ENCODE measurements around the gene FRMD1.
A peak's percentile ranks its signal among the peaks of the same experiment; 100 is the strongest.

FRMD1 gene

DNA sequence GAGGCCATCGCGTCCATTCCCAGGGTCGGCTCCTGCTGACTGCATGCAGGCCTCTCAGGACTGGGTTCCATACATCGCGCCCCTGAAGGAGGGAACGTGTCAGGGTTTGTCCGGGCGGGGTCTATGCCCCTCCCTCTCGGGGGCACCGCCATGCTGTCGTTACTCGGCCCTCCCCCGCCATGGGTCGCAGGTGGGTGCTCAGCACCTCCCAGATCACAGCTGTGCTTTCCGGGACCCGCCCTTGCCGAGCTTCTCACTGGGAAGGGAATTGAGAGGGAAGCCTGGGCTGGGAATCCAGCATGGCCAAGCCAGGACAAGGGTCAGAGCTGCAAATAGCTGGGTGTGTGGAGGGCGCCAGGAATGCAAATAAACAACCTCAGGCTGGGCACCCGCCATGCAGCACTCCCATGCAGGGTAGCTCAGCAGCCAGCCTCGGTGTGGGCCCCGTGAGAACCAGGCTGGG lies at the start of gene FRMD1:
Gene FRMD1, minus strand, starts transcription at position 270 of the 463 bp plus-strand sequence. Its CDS starts 118 bp downstream, at position 152.
- FAIRE-seq: no peak
- no peak for DNase-seq (ENCODE audit: low spot score)

DNA sequence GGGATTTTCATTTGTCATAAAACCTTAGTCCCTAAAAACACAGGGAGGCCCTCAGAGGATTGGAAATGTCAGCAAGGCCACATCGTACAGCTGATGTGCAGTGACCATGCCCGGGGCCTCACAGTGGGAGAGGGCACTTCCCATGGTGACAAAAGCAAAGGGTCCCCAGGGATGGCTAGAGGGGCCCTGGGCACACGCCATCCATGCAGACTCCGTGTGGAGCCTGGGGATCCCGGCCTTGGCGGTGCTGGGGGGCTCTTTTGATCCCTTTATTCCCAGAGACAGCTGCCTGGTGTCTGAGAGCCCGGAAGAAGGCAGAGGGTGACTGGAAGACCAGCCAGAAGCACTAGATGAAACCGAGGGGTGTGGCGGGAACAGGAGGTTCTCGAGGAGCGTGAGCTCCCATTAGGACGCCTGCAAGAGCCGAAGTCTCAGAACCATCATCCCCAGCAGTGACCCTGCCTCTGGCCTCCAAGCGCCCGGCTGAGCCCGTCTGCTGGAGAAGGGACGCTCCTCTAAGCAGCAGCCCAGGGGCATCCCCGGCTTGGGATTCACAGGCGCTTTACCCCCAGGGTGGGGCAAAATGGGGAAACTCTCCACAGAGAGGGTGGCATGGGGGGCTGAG lies 49.1 kb upstream of the FRMD1 start:
- DNase-seq (ENCODE audit: low spot score) (no peak), FAIRE-seq (no peak)

DNA sequence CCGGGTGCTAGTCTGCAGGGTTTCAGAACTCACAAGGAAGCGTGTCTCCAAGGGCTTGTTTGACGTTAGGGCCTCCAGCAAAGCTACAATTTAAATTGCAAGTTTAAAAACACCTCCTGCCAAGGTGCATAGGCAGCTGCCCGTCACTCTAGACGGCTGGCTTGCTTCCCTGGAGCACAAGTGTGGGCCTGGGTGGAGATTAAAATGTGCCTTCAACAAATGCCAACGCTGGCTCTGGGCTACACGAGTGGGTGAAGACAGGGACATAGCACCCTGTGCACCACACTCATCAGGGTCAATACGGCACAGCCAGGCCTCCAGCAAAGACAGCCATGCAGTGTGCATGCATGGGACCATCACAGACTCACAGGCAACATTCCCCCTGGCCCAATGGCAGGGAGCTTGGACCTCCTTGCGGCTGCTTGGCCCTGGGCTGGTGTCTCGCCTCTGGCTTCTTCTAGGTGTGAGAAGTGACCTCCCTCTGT lies 48.4 kb upstream of the FRMD1 start:
- DNase-seq (ENCODE audit: low spot score) (no peak), FAIRE-seq (no peak)

DNA sequence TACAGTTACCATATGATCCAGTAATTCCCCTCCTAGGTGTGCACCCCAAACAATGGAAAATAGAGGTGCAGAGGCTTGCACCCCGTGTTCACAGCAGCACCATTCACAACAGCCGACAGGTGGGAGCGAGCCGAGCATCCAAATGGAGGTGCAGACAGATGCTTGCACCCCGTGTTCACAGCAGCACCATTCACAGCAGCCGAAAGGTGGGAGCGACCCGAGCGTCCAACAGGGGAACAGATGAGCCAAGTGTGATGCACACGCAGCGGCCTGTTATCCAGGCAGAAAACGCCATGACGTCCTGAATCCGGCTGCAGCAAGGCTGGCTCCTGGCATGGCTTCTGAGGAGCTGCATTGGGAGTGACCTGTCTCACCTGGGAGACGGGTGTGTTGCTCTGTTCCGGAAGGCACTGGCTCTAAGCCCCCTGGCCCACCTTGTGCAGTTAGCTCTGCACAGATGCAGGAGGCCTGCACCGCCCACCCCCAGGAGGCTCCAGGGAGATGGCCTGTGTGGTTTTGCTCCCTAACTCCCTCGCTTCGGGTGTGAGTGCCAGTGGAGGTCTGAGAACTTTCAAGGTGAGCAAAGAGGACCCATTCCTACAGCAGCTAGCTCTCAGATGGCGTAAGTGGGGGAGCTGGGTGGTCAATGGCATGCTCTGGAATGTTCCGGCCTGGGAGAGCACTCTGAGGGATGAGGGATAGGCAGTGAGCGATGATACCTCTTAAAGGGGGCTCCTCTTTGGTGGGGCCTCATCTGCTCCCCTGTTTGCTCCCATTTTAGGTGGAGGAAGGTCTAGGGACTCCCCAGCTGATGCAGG lies 47.8 kb upstream of the FRMD1 start:
- DNase-seq (ENCODE audit: low spot score) (no peak), FAIRE-seq (no peak)

DNA sequence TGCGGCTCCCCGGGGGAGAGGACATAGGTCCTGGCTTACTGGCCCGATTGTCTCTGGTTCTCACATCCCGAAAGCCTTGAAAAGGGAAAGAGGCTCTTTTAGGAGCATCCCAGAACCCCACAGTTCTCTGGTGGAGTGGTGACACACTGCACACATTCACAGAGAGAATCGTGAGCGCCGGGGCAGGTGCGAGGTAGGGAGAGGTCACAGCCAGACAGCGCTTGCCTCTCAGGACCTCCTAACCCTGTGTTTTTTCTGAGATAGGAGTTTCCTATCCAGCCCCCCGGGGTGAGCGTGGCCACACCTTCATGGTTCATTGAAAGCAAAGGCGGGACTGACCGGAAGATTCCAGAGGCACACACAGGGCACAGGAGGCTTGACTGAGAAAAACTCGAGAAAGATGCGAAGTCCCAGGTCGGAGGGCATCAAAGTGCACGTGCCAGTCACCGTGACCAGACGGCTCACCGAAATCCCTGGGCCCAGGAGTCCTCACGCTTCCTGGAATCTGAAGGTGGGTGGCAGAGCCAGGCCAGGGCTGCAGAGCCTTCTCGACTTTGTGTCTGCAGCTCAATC lies 46.5 kb upstream of the FRMD1 start:
- DNase-seq (ENCODE audit: low spot score): no peak
- no peak for FAIRE-seq

DNA sequence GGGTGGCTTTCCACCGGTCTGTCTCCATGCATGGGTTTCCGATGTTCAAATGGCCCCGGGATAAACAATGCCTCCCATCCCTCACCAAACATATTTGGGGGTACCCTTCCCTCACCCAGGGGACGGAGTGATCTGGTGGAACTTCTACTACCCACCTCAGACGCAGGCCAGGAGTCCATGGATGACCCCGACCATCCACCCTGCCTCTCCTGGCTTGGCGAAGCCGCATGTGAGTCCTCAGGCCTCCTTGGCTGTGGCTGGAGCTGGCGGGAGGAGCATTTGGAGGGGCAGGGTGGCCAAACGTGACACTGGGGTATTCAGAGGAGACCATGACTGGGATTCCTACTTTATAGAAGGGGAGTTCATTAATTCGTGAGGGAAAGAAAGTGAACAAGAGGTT lies 45.9 kb upstream of the FRMD1 start:
- FAIRE-seq: no peak

DNA sequence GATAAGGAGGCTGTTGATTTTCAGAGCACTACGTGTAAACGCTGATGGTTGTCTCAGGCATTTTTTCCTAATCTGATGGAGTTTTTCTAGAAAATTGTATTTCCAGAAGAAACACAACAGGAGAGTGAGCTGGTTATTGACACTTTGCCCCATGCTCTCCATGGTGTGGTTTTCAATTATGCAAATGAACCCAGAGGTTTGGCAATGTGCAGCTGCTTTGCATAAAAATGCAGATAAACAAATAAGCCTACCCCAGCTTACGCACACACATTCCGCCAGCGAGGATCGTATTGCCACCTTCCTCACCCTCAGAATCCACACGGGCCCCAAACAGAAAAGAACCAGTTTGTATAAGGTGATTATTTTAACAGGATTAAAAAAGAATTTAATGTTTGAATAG lies 45.1 kb upstream of the FRMD1 start:
- FAIRE-seq (no peak), DNase-seq (ENCODE audit: low spot score) (no peak)

More for the DNA sequence above, 45.9 kb upstream of the FRMD1 start:
- no peak for DNase-seq (ENCODE audit: low spot score)

DNA sequence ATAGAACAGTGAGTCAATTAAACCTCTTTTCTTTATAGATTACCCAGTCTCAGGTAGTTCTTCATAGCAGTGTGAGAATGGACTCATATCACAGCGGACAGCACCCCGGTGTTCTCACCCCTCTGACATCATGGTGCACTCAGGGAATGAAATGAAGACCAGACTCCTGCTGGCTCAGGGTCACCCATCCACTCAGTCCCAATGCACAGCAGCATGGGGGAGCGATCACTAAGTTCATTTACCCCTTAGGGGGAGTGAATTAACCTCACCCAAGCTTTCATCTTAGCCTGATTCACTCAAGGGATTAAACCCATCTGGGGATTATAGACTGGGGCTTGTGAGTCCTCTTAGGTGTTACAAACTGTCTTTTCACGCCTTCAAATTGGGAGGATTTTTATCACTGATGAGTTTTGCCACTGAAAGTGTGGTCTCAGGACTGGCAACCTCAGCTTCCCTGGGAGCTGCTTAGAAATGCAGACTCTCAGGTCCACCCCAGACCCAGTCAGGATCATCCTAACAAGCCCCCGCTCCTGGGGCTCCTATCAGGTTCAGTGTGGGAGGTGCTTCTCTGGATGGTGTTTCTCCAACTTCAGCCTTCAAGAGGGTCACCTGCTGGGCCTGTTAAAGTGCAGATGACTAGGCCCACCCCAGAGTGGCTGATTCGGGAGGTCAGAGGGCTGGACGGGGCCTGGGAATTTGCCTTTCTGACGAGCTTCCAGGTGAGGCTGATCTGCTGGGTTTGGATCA lies 44.3 kb upstream of the FRMD1 start:
- FAIRE-seq (no peak), DNase-seq (ENCODE audit: low spot score) (no peak)

DNA sequence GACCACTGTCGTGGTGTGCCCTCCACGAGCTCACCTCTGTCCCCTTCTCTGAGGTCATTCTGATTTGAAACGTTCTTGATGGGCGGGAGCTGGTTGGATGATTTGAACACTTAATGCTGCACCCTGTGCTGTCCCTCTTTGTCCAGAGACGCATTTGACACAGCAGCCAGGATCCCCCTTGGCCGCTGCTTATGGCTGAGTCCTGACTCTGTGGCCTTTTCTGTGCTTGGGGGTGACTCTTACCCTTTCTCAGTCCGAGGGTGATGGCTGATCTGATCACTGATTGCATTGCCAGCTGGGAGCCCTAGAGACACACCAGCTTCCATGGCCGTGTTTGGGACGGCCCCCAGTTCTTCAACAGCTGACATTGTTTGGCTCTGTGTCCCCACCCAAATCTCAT lies 43.5 kb upstream of the FRMD1 start:
- no peak for DNase-seq (ENCODE audit: low spot score)
- peak; percentile 20 for FAIRE-seq

DNA sequence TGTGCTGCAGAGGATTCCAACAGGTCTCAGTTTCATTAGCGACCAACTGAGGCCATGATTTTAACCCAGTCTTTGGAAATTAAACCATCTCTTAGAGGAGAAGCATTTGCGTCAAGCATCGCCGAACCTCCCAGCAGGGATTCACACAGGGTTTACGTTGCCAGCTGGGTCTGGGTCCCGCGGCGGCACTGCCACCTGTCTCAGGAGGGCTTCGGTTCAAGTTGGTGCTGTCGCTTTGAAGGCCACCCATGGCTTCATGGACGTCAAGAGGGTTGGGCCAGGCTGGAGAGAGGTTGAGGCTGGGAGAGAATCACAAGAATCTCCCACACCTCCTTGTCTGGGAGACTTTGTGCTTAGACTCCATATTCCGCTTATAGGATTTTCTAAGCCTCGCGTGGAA lies 43.0 kb upstream of the FRMD1 start:
- no peak for DNase-seq (ENCODE audit: low spot score)
- no peak for FAIRE-seq

DNA sequence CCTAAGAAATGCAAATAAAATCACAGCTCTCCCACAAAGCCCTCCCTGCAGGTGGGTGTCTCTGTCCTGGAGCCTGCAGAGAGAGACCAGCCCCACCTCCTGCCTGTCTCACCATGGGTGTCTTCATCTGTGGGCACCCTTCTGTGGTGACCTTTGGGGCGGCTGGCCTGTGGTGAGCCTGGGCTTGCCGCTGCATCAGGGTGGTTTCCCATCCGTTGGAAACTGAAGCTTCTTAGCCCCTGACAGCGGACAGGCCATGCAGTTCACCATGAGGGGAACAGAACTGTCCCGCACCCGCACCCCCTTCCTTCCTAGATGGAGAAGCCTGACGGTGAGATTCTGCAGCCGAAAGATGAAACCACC lies 42.3 kb upstream of the FRMD1 start:
- DNase-seq (ENCODE audit: low spot score) (no peak), FAIRE-seq (no peak)

DNA sequence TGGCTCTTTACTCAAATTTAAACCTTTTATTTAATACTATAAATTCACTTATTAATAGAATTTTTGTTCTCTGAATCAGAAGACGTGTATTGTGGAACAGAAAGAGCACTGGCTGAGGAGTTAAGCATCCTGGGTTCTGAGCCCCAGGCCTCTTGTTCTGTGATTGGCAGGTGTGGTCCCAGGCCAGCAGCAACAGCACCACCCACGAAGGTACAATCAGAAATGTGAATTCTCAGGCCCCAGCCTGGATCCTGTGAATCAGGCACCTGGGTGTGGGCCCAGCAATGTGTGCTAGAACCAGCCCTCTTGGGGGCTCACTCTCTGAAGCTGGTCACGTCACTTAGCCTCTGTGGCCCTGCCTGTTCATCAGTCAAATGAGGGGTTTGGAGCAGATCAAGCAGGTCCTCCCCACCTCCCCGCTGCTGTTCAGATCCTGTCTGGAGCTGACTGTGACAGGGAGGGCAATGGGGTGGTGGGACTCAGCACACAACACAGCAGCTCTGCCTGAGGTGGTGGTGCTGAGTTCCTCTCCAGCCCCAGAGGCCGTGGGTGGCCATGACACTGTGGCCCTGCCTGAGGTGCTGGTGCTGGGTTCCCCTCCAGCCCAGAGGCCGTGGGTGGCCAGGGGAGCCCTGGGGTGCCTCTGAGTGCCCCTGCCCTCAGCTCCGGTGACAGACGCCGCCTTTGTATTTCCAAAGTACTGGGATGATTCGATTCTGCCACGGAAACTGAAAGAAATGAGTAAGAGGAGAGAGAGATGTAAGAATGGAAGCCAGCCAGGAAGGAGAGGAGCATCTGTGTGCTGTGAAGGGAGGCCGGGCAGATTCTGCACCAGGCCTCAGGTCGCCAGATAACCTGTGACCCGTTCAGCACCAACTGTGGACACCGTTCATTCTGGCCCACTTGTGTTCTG lies 41.6 kb upstream of the FRMD1 start:
- DNase-seq (ENCODE audit: low spot score) (no peak), FAIRE-seq (no peak)

DNA sequence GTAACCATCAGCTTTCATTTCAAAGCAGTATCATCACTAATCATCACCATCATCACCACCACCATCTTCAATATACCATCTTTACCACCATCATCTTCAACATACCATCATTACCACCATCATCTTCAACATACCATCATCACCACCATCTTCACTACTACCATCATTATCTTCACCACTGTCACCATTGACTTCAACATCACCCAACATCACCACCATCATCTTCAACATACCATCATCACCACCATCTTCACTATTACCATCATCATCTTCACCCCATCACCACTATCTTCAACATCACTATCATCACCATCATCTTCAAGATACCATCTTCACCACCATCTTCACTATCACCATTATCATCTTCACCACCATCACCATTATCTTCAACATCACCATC lies 40.5 kb upstream of the FRMD1 start:
- FAIRE-seq (peak; percentile 48), DNase-seq (ENCODE audit: low spot score) (no peak)

DNA sequence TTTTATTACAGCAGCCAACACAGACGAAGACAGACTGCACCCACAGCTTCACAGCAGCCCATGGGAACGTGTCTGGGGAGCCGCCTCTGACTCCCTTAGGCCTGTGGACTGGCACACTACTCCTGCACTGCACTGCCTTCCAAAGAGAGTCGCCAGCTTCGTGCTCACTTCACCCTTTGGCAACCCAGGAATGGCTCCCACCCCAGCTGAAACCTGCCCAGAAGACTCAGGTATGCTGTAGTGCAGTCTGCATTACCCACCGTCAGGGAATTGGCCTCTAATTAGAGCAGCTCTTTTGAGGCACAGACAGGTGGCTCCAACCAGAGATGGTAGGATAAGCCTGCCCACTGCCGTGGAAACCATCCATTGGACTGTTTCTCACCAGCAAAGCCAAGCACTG lies 39.9 kb upstream of the FRMD1 start:
- FAIRE-seq (peak; percentile 58), DNase-seq (ENCODE audit: low spot score) (no peak)

DNA sequence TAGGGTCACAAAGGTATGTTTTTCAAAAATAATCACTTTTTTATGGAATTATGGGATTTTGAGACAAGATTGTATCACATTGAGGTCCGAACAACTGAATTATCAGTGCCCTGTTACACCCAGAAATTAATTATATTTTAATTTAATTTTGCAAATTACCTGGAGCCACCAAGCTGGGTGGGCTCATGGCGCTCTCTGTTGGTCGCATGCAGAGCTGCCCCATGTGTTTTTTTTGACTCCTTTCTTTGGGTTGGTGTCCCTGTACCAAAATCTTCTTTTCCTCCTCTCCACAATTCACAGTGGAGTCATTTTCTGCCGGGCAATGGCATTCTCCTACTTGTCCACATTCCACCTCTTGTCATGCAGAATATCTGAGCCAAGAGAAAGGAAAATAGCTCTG lies 38.9 kb upstream of the FRMD1 start:
- FAIRE-seq: no peak
- DNase-seq (ENCODE audit: low spot score): no peak

DNA sequence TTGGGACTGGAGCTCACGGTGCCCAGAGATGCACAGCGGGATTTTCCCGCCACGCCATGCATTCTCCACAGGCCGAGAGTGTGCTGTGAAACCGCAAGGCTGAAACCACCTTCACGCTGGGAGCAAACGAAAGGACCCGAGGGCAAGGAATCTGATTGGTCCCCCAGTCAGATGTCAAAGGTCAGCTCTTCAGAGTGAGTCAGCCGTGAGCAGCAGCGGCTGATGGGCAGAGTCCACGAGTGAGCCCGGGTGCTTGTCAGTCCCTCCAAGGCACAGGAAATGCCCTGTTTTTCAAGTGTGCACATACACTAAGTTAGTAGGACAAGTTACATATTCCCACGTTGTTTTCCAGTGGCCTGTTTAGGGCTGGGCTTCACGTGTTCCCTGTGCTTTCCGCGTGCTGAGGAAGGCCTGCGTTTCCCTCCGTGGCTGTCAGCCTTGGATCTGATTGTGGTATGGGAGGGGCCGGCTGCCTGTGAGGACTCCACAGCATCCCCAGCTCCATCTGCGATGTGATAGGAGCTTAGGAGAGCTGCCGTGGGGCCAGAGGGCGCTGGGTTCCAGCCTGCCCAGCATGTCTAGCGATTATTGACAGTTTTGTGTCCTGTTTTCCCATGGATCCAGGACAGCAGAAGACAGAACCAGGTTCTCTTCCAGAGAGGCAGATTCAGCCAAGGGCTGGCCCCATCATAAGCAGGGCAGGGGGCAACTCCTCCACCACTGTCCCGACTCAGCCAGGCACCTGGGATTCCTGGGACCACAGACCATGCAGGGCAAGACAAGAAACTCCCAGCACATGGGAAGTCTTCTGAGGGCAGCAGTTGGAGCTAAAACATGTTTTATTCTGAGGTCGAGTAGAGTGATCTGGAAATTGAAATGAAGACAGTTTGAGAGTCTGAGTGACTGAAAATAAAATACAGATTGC lies 38.2 kb upstream of the FRMD1 start:
- DNase-seq (ENCODE audit: low spot score) (no peak), FAIRE-seq (no peak)

DNA sequence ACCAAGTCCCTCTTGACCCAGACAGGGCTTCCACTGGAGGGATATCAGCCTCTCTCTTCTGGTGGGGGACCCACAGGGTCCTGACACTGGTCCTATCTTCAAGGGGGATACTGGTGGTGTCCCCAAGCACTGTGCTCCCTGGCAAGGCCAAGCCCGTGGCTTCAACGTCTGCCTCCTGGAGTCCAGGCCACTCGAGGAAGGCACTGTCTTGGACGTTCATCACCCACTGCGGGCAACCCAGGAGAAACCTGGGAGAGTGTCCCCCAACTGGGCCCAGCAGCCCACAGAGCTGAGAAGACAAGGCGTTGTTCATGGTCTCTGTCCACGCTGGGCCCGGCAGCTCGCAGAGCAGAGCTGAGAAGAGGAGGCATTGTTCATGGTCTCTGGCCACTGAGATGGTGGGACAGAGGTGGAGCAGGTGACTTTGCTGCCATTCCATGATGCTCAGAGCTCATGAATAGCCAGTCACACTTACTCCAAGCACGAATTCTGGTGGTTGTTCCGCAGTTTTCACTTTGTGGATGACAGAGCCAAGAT lies 37.5 kb upstream of the FRMD1 start:
- FAIRE-seq (no peak), DNase-seq (ENCODE audit: low spot score) (no peak)

DNA sequence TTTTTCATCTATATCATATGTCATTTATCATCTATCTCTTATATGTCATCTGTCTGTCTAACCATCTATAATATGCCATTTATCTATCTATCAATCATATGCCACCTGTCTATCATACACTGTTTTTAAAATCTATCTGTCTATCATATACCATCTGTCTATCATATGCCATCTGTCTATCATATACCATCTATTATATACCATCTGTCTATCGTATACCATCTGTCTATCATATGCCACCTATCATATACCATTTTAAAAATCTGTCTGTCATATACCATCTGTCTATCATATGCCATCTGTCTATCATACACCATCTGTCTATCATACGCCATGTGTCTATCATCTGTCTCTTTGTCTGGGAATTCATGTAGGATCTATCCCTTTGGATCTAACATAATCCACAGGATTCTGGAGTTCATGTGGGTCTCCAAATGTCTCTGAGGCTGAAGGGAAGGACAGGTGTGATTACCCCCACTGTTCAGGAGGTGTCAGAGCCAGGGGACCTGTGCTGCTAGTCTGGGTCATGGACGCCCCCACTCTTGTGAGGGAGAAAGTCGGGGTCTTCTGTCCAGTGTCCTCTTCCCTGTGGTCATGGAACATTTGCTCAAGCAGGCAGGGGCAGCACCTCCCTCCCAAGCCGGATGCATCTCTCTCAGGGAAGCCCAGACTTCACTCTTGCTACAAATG lies 36.9 kb upstream of the FRMD1 start:
- no peak for DNase-seq (ENCODE audit: low spot score)
- no peak for FAIRE-seq

DNA sequence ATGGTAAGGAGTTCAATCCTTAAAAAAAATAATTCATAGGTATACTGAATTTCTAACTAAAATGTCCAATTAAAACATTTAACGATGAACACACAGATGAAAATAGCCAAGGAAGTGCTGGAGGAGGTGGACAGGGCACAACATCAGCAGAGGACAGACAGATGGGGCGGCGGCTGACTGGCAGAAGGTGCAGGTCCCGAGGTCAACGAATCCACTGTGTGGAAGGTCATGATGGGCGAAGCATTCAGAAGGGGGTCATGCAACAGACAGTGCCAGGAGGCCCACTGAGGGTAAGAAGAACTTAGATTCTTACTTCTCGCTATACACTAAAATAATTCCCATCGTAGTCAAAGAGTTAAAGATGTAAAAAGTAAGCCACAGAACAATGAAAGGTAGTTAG lies 34.2 kb upstream of the FRMD1 start:
- FAIRE-seq (no peak), DNase-seq (ENCODE audit: low spot score) (no peak)
